ENCODE results near the gene KRTAP10-12.

DNA sequence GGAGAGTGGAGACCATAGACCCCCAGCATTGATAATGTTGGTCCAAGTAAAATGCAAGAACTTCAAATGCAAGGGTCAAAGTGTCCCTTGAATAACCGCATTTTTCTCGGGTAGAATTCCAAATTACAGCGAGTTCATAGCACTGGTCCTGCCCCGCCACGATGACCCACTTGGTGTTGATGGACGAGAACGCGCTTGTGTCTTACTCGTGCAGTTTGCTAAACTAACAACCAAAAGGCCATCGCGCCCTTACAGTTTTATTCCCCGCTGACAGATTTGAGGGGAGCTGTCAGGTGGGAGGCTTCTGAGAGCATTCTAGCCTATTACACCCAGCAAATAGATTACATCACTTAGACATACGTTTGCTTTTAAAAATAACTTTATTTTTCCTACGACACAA is 31.7 kb downstream of the KRTAP10-12 start:
- TF ChIP-seq POLR2A (IDR thresholded peaks at IDR 0.05; ENCODE audit: low read depth, low read length) (no peak), POLR2AphosphoS5 (IDR thresholded peaks at IDR 0.05; ENCODE audit: low read depth, low read length) (no peak), TAF1 (IDR thresholded peaks at IDR 0.05; ENCODE audit: borderline replicate concordance, low read depth, low read length) (no peak)

Data from GM12892 (cell line).